Spleen (tissue), 7 donors: ENCODE data around the gene CRYL1.

Source experiments
- POLR2A ChIP-seq, 3 donors: fragments of 450-650 bp; IDR thresholded peaks; one replicate each; pipeline ENCODE4 v1.5.1; 2017; ENCODE audit warnings: antibody characterized with exemption in 3 of 3, mild to moderate bottlenecking in 1 of 3
- POLR2AphosphoS5 ChIP-seq, 3 donors: sonication (generic); formaldehyde crosslinking; IDR thresholded peaks; one replicate each; pipeline ENCODE4 v1.5.1; 2017; ENCODE audit warnings: antibody characterized with exemption in 3 of 3
- TF ChIP-seq, protein P1 (sequence below), 11 experiments: fragments of 200-600 bp in 7 of 11; fragments of 450-650 bp in 4 of 11; sonication (generic) in 4 of 11; IDR thresholded peaks in 8 of 11; conservative IDR thresholded peaks in 3 of 11; 1 replicate in 7 of 11; 2 replicates in 4 of 11; pipeline versions ENCODE4 v1.4.0 to v1.8.0; 2016 to 2021; ENCODE audit warnings: antibody characterized with exemption in 11 of 11, inconsistent platforms in 4 of 11, mild to moderate bottlenecking in 1 of 11
- donor health status: DM: no; HTN: no; CAD: no; lungs with moderate emphysema.
- donor health status: DM: no; HTN: no; CAD: no.
- donor health status: DM: no; HTN: no; CAD: no.

DNA sequence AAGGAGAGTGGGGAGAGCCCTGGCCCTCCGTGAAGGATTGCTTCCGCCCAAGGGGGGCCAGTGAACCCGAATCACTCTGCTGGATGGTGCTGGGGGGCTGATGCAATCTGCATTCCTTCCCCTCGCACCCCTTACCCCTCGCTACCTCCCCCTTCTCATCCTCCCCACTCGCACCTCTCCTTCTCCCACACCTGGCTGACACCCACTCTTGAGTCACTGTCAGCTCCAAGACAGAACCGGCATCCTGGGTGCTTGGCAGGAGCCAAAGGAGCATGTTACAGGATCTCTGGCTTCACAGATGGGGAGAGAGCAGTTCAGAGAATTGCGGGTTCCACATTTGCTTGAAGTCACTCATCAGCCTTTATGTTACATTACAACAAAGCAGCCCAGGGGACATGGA lies 167.6 kb downstream of the CRYL1 start:
- TF ChIP-seq, protein P1, sequence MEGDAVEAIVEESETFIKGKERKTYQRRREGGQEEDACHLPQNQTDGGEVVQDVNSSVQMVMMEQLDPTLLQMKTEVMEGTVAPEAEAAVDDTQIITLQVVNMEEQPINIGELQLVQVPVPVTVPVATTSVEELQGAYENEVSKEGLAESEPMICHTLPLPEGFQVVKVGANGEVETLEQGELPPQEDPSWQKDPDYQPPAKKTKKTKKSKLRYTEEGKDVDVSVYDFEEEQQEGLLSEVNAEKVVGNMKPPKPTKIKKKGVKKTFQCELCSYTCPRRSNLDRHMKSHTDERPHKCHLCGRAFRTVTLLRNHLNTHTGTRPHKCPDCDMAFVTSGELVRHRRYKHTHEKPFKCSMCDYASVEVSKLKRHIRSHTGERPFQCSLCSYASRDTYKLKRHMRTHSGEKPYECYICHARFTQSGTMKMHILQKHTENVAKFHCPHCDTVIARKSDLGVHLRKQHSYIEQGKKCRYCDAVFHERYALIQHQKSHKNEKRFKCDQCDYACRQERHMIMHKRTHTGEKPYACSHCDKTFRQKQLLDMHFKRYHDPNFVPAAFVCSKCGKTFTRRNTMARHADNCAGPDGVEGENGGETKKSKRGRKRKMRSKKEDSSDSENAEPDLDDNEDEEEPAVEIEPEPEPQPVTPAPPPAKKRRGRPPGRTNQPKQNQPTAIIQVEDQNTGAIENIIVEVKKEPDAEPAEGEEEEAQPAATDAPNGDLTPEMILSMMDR (IDR thresholded peaks at IDR 0.05 in 8 of 11, conservative IDR thresholded peaks at IDR 0.05 in 3 of 11), result no peak
- TF ChIP-seq POLR2A (IDR thresholded peaks at IDR 0.05), result no peak
- TF ChIP-seq POLR2AphosphoS5 (IDR thresholded peaks at IDR 0.05), result no peak
